ENCODE results near the gene SAP30.

SAP30 gene

DNA sequence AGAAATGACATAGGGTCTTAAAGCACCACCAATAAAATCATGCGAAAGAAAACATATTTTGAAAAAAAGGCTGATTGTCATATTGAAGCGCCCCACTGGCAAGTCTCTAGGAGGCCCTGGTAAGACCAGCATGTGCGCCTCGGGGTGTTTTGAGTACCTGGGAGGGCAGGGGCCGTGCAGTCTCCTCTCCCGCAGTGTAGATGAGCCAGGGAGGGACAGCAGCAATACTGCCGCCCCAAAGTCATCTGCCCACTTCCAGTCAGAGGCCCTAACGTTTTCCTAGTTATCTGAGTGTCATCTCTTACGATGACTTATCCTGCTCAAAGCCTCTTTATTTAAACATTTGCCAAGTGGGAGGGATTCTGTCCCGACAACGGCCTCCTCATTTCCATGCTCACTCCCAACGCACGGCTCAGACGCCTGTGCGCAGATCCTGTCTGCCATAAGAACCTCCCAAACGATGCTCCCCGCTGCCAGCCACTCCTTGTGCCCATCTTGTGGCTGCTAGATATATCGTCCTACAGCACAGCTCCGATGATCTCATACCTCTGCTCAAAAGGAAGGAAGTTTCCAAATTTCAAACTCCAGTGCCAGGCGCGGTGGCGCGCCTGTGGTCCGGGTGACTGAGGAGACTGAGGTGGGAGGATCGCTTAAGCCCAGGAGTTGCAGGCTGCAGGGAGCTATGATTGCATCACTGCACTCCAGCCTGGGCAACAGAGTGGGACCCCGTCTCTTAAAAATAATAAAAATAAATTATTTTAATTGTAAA is 45.3 kb downstream of the SAP30 start:
- Mint-ChIP-seq H3K4me3 (no peak overlapping the region), H3K36me3 (ENCODE audit: low read depth) (no peaks in the 10 kb centered on the region), H3K27me3 (no peaks in the 10 kb centered on the region), H3K4me1 (ENCODE audit: low read depth) (no peaks in the 10 kb centered on the region), H3K9me3 (no peaks in the 10 kb centered on the region), H3K27ac (no peak overlapping the region)

DNA sequence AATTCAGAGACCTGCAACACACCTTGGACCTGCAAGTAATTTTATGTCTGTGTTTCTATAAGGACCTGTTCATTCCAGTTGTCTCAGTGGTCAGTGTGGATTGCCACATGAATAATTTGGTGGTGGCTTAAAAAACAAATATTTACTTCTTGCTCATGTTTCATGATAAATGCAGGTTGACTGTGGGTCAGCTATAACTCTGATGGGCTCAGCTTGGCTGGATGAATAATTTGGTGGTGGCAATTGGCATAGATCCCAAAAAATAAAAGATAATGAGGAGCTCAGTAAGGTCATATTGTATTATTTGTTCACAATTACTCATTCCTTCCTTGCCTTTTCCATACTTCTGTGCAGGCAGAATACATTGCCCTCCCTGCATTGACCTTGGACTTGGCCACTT is 47.1 kb downstream of the SAP30 start:
- no peak overlapping the region for H3K27ac Mint-ChIP-seq
- no peaks in the 10 kb centered on the region for H3K27me3 Mint-ChIP-seq
- H3K9me3 Mint-ChIP-seq, result no peaks in the 10 kb centered on the region
- no peaks in the 10 kb centered on the region for H3K36me3 Mint-ChIP-seq (ENCODE audit: low read depth)
- H3K4me3 Mint-ChIP-seq, result no peak overlapping the region
- no peaks in the 10 kb centered on the region for H3K4me1 Mint-ChIP-seq (ENCODE audit: low read depth)

GRCh38 chr4:173418639-173419038 is 47.9 kb downstream of the SAP30 start:
- no peak overlapping the region for H3K4me3 Mint-ChIP-seq
- H3K36me3 Mint-ChIP-seq (ENCODE audit: low read depth), result no peaks in the 10 kb centered on the region
- no peaks in the 10 kb centered on the region for H3K4me1 Mint-ChIP-seq (ENCODE audit: low read depth)
- no peaks in the 10 kb centered on the region for H3K9me3 Mint-ChIP-seq
- H3K27ac Mint-ChIP-seq, result no peak overlapping the region
- no peaks in the 10 kb centered on the region for H3K27me3 Mint-ChIP-seq

DNA sequence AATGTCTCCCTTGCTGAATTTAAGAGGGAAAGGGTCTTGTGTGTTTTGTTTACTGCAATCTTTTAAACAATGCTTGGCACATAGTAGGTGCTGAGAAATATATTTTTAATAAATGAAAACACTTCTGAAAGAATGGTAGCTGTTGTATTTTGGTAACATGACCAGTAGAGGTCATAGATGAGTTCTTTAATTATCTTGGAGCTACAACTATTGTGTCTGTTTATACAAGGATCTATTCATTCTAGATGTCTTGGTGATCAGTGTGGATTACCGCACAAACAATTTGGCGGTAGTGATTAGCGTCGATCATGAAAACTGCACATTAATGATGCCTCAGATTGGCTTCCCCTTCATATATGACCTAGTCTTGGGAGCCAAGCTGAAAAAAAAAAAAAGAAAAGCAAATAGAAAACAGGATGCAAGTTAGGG is 49.6 kb downstream of the SAP30 start:
- Mint-ChIP-seq H3K4me1 (ENCODE audit: low read depth) (peaks cover under 1% of the 10 kb centered on the region), H3K27ac (no peak overlapping the region), H3K27me3 (no peaks in the 10 kb centered on the region), H3K4me3 (no peak overlapping the region), H3K36me3 (ENCODE audit: low read depth) (no peaks in the 10 kb centered on the region), H3K9me3 (no peaks in the 10 kb centered on the region)

DNA sequence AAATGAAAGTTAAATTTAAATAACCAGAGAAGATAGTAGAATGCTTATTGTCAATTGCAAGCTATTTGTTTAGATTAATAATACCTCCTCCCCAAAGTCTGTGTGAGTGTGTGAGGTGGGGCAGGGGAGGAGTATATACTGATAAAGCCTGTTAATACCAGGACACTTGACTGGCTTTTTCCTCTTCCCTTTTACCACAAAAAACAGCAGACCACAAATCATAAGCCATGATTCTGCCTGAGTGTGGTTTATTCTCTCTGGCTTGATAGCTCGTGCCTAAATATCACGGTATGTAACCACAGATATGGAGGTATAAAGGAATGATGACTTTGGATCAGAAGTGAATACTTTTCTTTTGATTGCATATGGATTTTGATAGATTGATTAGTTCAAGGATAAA is 50.0 kb downstream of the SAP30 start:
- Mint-ChIP-seq H3K27me3 (no peaks in the 10 kb centered on the region), H3K4me3 (no peak overlapping the region), H3K36me3 (ENCODE audit: low read depth) (no peaks in the 10 kb centered on the region), H3K27ac (no peak overlapping the region), H3K4me1 (ENCODE audit: low read depth) (peaks cover 5% of the 10 kb centered on the region), H3K9me3 (no peaks in the 10 kb centered on the region)

DNA sequence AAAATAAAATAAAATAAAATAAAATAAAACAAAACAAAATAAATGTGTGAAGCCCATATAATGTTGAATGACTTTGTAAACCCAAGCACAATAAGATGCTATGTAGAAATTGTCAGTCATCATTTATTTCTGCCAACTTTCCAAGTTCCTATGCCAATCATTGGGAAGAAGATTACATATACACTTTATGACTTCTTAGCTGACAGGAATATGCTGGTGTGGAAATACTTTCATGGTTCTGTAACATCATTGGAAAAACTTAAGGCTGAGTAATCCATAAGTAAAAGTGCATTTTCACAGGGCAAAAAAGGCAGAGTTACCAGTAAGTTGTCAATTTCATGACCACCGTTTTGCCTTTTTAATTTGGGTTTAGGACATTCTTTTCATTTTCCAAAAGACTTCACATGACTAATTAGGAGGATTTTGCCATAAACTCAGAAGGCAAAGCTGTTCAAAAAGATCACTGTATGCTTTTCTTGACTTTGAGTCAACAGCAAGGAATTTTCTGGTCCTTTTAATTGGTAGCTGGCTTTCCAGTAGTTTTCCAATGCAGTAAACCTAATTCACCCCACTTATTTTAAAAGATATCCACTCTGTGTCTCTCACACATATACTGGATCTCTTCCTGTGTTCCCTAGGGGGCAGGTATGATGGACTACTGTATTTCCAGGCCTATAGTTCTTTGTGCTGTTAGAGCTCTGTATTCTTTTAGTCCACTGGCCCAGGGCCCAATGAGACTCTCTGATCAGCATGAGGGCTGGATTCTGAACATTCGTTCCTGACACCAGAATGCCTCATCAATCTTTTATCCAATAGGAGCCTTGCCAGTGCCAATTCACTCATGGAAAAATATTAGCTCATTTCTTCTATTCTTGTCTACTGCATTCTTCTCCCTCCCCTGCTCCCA is 54.4 kb downstream of the SAP30 start:
- Mint-ChIP-seq H3K4me3 (no peak overlapping the region), H3K27me3 (no peaks in the 10 kb centered on the region), H3K9me3 (no peaks in the 10 kb centered on the region), H3K27ac (peak overlapping the region; percentile 12), H3K36me3 (ENCODE audit: low read depth) (no peaks in the 10 kb centered on the region), H3K4me1 (ENCODE audit: low read depth) (peaks cover 19% of the 10 kb centered on the region)

DNA sequence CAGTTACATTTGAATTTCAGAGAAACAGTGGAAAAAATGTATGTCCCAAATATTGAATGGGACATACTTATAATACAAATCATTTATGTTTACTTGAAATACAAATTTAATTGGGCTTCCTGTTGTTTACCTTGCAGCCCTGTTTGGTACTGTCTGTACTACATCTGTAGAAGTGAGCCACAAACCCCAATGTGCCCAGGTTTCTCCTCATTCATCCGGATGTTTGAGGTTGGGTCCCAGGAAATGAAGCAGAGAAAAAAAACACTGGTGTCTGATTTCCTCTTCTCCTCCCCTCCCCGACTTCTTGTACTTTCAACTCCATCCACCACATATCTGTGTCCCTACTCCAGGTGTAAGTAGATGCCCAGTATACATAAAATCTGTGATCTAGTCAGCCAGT is 55.3 kb downstream of the SAP30 start:
- no peaks in the 10 kb centered on the region for H3K9me3 Mint-ChIP-seq
- H3K36me3 Mint-ChIP-seq (ENCODE audit: low read depth), result no peaks in the 10 kb centered on the region
- peaks cover 19% of the 10 kb centered on the region for H3K4me1 Mint-ChIP-seq (ENCODE audit: low read depth)
- H3K4me3 Mint-ChIP-seq, result no peak overlapping the region
- no peaks in the 10 kb centered on the region for H3K27me3 Mint-ChIP-seq
- H3K27ac Mint-ChIP-seq, result no peak overlapping the region

Measured in stimulated activated naive CD8-positive, alpha-beta T cell treated with anti-CD3 and anti-CD28 coated beads, Interleukin-15, Interleukin-2, amounts not matched to agents 100 ng/mL and 50 ng/mL, for 24 hours (primary cell).